Measurements from ENCODE around the gene RIT2. TPM values are rescaled to one million over a fixed set of nuclear protein-coding genes. Genes with fewer than 3 reads are reported as not detected.

The RIT2 gene
- total RNA-seq, 4 donors from 2014 or later: not detected

DNA sequence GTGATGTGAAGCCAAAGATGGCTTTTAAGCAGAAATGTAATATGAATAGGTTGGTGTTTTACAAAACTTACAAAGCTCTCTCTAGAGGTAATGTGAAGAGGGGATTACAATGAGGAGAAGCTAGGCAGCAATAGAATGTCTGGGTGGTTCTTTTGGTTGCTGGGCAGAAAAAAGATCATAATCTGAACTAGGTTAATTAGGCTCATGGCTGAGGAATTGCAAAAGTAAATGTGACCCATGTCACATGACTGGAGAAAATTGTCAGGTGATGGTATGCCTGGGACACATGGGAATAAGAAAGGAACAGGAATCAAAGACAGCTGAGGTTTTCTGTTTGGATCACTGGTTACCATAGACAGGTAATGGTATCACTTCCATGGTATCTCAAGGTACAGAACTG is 7.5 kb upstream of the RIT2 start:
- TF ChIP-seq, protein P1, sequence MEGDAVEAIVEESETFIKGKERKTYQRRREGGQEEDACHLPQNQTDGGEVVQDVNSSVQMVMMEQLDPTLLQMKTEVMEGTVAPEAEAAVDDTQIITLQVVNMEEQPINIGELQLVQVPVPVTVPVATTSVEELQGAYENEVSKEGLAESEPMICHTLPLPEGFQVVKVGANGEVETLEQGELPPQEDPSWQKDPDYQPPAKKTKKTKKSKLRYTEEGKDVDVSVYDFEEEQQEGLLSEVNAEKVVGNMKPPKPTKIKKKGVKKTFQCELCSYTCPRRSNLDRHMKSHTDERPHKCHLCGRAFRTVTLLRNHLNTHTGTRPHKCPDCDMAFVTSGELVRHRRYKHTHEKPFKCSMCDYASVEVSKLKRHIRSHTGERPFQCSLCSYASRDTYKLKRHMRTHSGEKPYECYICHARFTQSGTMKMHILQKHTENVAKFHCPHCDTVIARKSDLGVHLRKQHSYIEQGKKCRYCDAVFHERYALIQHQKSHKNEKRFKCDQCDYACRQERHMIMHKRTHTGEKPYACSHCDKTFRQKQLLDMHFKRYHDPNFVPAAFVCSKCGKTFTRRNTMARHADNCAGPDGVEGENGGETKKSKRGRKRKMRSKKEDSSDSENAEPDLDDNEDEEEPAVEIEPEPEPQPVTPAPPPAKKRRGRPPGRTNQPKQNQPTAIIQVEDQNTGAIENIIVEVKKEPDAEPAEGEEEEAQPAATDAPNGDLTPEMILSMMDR (IDR thresholded peaks at IDR 0.05): no peak
- DNase-seq (ENCODE audit: low spot score) (no peak), ATAC-seq (ENCODE audit: low FRiP score) (no peak)

DNA sequence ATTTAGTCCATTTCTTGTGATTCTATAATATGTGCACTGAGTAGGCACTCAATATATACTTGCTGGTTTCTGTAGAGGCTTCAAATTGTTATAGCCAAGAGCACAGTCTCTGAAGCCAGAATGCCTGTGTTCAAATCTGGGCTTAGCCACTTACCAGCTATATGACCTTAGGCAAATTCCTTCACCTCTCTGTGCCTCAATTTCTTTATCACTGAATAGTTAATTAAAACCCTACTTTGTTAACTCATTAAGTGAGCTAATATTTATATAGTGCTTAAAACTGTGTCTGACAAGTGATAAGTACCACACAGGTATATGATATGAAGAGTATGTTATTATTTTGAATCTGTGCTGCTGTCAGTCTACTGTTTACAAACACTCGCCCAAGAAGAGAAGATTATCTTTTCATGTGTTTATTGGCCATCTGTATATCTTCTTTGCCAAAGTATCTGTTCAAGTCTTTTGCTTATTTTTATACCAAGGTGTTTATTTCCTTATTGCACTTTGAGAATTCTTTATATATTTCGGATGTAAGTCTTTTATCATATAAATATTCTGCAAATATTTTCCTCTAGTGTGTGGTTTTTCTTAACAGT is 1.3 kb upstream of the RIT2 start:
- DNase-seq (ENCODE audit: low spot score) (no peak), ATAC-seq (ENCODE audit: low FRiP score) (no peak)
- TF ChIP-seq, protein P1 (IDR thresholded peaks at IDR 0.05): no peak

DNA sequence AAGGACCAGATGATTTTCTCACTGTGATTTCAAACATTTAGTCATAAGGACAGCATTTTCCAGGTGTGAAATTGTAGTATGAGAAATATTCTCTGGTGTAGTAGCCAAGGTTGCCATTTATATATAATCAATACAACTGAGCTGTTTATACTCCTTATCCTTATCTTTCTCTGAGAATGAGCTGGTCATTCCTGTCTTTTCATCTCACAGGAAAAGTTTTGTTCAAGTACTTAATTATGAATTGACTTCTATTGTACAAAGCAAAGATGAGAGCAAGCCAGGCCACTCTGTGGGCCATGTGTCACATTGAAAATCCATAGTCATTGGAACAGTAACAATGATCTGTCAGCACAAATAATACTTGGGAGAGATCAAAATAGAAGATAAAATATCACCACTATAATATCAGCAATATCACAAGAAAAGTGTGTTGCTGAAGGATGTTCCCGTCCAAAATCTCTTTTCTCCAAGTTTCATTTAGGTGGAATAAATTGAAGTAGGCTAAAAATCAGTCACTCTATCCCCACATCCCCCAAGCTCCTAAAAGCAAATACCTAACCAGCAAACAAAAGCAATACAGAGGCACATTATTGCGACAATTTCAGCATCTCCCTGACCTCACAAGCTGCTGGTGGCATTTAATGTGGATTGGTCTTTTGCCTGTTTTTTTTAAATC is 2.1 kb downstream of the RIT2 start:
- TF ChIP-seq, protein P1 (IDR thresholded peaks at IDR 0.05): no peak
- no peak for ATAC-seq (ENCODE audit: low FRiP score)

DNA sequence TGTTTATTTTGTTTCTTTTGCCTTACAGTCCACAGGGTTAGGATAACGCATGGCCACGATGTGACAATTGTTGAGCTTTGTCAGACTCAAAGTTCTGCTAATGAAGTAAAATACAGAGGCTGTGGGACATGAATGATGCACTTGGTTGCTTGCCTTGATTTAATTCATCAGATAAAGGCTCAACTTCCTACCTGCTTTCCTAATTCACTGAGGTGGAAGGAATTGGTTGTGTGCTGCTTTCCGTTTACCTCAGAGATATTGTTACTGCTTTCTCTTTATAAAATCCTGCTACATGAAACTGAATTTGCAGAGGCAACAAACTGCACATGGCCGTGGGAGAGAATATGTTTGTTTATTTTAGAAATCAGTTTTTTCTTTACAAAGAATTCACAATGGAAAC is 6.6 kb downstream of the RIT2 start:
- TF ChIP-seq, protein P1 (IDR thresholded peaks at IDR 0.05): no peak
- DNase-seq (ENCODE audit: low spot score) (no peak), ATAC-seq (ENCODE audit: low FRiP score) (no peak)

More for the DNA sequence above, 2.1 kb downstream of the RIT2 start:
- DNase-seq (ENCODE audit: low spot score): no peak

DNA sequence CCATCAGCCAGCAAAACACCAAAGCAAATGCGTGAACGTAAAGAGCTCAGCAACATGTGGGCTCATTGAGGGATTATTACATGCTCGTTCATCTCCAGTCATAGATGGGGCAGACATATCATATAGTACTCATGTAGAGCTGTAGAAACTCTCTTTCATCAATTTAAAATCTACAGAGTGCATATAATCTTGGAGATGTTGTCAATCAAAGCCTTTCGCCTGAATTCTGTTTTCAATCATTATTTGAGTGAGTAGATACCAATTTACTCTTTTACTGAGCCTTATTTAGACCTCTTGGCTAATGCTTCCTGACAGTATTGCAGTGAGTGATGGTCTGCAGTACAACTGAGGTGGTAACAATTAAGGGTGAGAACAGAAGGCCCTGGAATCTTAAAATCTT is 7.0 kb downstream of the RIT2 start:
- ATAC-seq (ENCODE audit: low FRiP score) (no peak), DNase-seq (ENCODE audit: low spot score) (no peak)
- TF ChIP-seq, protein P1 (IDR thresholded peaks at IDR 0.05): no peak

DNA sequence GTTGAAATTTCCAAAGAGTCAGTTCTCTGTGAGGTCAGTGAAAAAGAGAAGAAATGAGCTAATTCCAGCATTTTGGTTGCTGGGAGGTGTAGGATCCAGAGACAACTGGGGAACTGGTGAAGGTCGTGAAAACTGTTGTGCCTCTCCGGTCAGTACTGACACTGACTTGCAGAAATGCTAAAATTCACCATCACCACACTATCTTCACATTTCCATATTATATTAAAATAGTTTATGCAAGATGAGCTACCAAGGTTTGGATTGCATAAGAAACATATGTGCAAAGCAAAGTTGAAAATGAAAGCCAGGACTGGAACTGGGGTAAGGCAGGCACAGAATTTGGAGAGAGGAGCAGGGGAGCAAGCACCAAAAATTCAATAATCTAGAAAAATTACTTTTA is 21.8 kb downstream of the RIT2 start:
- TF ChIP-seq, protein P1 (IDR thresholded peaks at IDR 0.05): no peak
- no peak for ATAC-seq (ENCODE audit: low FRiP score)
- no peak for DNase-seq (ENCODE audit: low spot score)

DNA sequence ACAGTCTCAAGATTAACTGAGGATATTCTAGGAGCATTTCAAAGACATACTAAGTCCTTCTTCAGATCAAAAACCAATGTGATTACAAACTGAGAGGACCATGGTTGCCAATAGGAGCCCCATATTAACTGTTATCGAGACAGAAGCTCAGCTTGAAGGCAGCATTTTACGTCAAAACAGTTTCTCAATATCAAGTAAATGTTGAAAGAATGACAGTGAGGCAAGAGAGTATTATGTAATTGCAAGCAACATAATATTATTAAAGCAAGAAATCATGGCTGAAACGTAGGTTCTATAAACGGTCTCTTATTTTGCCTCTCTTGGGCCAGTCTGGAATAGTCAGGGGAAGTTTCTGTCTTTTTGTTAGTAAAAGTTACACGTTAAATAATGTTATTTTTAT is 22.9 kb downstream of the RIT2 start:
- ATAC-seq (ENCODE audit: low FRiP score): no peak
- TF ChIP-seq, protein P1 (IDR thresholded peaks at IDR 0.05): no peak

More for the DNA sequence above, 22.9 kb downstream of the RIT2 start:
- no peak for DNase-seq (ENCODE audit: low spot score)
